ENCODE results near the gene ZC2HC1C.
"Not testable (repeated sequence)": the region's sequence is repeated elsewhere in the genome, so short reads cannot be mapped to it uniquely, and the experiment has no call there.

The ZC2HC1C gene

DNA sequence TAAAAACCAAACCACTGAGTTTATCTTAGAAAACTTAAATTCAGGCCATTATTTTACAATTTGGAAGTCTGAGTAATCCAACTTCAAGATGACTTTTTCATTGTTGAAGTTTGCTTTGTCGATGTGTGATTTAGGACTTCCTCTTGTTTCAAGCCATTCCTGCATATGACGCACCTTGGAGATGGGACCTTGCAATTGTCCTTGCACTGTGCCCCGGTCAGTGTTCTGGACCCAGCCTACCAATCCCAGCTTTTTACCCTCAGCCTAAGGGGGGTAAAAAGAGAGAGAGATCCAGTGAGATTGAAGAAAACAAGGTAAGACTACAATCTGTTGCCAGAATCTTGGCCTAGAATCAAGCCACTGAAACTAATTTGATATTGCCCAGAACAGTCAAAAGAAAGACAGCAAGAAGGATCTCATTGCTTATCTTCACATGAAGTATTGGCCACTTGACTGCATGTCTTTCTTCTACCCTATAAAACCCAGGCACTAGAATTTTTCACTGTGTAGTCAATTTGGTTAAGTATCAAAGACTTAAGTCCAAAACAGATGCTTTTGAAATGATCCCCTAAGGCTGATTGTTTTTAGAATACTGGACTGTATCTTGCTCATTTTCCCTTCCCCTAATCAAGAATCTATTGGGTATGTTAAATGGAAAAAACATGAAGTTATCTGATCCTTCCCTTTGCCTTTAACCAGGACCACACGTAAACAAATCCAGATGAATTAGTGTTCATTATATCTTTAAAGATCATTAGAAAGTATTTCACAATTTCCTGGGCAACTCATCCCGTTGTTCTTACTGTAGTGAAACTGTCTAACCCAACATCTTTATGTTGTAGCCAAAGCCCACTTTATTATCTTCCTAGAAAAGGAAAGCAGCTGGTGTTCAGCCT lies 15.8 kb upstream of the ZC2HC1C start:
- no peak for DNase-seq

DNA sequence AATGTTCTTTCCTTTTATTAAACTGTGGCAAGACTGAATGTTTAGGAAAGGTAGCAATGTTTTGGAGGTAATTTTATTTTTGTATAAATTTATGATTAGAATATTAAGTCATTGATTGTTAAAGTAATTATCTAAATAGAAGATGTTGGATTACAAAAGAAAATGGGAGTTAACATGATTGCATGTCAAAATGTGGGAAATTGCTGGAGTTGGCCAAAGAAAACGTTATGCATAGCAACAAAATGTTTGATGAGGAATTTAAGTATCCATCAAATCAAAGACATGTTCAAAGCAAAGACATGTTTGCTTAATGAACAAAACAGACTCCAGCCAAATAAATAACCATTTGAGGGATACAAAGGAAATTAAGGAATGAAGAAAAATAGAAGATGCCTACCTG lies 15.0 kb upstream of the ZC2HC1C start:
- no peak for DNase-seq

DNA sequence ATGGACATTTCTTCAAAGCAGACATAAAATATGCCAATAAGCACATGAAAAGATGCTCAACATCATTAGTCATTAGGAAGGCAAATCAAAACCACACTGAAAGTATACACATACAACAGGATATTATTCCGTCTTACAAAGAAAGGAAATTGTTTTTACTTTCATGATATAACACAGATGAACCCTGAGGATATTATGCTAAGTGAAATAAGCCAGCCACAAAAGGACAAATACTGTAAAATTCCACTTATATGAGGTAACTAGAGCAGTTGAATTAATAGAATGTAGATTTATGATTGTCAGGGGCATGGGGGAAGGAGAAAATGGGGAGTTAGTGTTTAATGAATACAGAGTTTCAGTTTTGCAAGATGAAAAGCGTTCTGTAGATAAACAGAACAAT lies 9.8 kb upstream of the ZC2HC1C start:
- no peak for DNase-seq

DNA sequence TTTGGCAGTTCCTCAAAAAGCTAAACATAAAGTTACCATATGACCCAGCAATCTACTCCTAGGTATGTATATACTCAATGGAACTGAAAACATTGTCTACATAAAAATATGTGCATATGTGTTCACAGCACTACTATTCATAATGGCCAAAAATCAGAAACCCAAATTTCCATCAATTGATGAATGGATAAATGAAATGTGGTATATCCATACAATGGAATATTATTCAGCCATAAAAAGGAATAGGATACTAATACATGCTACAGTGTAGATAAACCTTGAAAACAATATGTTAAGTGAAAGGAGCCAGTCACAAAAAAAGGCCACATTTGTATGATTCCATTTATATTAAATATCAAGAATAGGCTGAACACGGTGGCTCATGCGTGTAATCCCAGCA lies 9.0 kb upstream of the ZC2HC1C start:
- no peak for DNase-seq

DNA sequence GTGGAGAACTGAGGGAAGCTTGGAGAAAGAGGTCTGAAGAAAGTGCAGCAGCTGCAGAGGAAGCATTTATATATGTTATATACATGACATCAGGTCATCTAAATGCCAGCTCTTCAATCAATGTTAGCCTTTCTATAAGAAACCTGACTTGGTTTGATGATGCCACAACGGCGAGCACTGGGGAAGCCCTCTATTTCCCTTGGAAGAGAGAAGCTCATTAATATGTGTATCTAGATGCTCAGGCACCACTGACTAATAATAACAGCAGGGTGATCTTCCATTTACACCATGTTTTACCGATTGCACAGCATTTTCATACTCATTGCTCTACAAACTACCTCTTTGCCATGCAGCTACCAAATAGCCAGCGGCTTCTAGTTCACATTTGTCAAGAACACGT lies 6.4 kb upstream of the ZC2HC1C start:
- peak in 1 of 56 donors; percentile 10 for DNase-seq

DNA sequence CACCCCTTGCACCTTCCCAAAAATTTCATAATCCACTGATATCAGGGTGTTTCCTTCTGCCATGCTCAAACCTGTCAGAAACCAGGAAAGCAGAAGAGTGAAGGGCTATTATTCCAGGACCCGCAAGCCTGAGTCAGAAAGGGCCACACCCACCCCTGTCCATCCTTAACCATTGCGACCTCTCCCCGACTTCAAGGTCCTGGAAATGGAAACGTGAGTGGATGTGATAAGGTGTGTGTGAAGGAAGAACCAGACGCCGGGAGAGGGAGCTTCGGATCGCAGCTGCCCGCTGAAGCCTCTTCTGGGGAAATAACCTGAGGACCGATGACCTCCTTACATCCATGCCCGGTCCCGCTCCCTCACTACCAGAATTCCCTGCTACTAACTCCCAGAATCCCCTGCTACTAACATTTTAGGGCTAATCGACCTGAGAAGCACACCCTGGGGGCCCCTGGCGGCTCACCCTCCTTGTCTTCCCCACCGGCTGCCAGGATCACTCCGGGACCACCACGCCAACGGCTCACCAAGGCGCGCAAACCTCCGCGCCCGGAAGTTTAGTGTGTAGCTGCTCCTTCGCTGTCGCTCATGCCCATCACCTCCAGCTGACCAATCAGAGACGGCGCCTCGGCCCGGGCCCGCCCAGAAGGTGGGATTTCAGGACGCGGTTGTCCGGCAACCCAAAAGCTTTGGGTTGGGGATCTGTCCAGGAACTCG lies 5.8 kb upstream of the ZC2HC1C start, which contains the start of gene ACYP1:
TSS of gene ACYP1 (minus strand) at position 534 of the 714 bp plus-strand sequence. CDS start at position 63, 471 bp downstream.
- peak; percentile 18 to 92 (median 80) for DNase-seq

DNA sequence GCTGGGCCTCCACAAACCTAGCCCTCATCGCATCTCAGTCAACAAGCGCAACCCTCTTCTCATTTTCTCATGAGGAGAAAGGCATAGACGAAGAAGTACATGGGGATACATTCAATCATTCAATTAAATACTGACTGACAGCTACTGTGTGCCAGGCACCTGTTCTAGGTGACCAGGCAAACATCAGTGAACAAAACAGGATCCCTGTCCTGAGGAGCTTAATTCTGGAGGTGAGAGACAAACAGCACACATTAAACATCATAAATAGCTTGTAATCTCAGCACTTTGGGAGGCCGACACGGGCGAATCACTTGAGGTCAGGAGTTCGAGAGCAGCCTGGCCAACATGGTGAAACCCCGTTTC lies 5.3 kb upstream of the ZC2HC1C start:
- no peak for DNase-seq

DNA sequence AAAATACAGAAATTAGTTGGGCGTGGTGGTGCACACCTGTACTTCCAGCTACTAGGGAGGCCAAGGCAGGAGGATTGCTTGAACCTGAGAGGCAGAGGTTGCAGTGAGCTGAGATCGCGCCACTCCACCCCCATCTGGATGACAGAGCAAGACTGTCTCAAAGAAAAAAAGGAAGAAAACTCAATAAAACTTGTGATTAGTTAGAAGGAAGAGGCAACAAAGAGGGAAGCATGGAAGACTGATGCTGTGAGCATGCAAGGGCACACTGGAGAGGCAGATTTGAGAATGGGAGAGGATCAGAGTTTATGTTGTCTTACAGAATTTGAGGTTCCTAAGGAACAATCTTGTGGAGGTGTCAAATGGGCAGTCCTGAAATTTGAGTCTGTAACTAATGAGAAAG lies 2.8 kb upstream of the ZC2HC1C start:
- no peak for DNase-seq

DNA sequence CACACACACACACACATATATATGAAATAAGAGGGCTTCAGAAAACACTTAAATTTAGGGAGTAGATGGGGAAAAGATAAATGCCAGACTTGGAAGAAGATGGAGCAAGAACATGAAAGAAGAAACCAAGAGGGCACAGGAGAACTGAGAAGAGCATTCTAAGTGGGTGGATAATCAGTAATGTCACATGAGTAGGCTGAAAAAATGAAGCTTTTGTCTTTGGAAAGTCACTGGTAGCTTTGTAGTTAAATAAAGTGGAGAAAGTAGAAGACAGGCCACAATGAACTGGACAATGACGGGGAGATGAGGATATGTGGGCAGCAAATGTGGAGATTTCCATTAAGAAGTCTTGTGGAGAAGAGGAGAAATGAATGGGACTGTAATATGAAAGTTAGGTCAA lies 2.2 kb upstream of the ZC2HC1C start:
- no peak for DNase-seq

DNA sequence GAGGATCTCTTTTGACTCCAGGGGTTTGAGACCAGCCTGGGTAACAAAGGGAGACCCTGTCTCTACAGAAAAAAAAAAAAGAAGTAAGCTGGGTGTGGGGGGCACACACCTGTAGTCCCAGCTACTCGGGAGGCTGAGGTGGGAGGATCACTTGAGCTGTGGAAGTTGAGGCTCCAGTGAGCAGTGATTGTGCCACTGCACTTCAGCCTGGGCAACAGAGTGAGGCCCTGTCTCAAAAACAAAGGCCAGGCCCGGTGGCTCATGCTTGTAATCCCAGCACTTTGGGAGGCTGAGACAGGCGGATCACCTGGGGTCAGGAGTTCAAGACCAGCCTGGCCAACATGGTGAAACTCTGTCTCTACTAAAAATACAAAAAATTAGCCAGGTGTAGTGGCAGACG lies 1.7 kb upstream of the ZC2HC1C start:
- not testable (repeated sequence) for DNase-seq

DNA sequence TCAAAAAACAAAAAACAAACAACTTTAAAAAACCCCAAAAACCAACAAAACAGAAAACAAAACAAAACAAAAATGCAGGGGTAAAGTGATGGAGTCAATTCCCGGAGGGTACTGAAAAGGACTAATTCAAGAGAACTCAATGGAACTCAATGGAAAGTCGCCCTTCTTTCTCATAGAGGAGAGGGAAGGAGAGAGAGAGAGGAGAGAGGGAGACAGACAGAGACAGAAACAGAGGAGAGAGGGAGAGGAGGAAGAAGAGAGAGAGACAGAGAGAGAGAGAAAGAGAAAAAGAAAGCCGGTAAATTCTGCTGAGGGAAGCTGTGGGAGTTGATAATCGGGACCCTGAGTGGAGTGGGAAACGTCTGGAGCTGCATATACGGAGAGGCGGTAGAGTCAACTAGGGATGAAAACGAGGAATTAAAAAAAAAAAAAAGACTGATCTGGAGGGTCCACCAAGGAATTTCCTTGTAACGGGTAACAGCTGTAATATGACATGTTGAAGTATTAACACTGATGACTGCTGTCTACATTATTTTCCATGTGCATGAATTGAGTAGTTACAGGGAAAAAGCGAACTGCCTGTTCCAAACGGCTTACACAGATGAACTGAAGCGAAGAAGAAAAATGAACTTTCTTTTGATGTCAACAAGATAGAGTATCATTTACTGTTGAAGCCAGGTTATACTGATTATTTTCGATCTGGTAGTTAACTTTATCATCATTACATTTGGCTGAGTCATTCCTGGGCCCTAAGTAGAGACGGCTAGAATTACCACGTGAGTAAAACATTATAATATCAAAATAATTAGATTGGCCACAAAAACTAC lies 934 bp upstream of the ZC2HC1C start:
- no peak for DNase-seq

DNA sequence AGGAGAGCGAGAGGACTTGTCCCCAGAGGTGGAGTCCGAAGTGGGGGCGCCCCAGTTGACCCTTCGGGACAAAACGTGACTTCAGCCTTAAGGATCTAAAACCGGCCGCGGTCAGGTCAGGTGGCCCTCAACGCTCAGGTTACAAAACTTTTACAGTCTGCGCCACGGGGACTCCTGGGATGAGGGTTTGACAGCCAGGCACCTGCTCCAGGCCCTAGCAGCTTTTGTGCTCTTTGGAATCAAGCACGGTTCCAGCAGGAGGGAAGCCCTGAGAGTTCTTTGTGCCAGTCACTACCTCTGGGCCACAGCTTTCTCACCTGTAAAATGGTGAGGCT lies 337 bp downstream of the ZC2HC1C start:
- DNase-seq, result peak in 1 of 56 donors; percentile 48

DNA sequence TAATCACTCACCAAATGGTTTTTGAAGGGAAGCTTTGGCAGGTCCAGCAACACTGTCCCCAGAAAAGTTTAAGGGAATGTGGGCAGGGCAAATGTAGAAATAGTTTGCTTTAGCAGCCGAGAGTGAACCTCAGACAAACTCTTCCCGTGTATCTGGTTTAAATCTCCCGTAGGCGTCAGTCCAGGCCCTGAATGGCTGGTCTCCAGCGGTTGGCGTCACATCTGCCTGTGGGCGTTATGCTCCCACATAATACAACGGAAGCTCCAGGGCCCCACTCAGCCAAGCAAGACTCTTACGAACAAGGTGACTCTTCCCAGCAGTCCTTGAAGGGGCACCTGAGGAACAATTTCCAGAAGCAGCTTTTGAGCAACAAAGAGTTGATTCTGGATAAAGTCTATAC lies 942 bp downstream of the ZC2HC1C start:
- DNase-seq, result no peak

DNA sequence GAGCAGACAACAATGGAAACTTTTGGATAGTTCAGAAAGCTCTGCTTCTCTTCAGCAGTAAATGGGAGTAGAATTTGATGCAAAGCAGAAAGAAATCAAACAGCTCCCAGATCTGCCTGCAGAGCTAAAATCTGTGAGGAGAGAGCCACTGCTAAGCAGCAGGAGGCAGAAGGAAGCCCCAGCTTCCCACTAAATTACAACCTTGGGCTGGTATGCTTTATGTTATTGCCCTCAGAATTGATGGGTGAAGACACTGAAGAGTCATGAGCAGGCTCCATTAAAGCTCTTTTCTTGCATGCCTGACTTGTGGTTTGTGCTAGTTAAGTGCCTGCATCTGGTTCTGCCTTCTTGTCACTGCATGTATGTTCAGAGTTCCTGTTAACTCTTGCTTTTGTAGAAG lies 8.4 kb downstream of the ZC2HC1C start:
- no peak for DNase-seq

DNA sequence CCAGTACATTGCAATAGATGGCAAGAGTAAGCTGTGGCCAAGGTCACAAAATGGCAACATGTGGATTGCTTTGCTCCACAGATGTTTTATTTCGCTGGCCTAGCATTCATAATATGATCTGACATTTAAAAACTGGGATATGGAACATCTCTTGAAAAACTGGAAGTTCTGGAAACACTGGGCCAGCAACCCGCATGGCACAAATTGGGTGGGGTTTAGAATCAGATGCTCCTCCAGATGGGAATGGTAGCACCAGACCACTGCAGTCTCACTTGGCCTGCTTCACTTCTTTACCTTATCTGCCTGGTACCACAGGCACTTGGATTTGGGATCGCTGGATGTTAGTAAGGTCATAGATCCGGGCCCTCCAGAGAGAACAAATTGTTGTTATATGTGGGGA lies 10.1 kb downstream of the ZC2HC1C start:
- no peak for DNase-seq

DNA sequence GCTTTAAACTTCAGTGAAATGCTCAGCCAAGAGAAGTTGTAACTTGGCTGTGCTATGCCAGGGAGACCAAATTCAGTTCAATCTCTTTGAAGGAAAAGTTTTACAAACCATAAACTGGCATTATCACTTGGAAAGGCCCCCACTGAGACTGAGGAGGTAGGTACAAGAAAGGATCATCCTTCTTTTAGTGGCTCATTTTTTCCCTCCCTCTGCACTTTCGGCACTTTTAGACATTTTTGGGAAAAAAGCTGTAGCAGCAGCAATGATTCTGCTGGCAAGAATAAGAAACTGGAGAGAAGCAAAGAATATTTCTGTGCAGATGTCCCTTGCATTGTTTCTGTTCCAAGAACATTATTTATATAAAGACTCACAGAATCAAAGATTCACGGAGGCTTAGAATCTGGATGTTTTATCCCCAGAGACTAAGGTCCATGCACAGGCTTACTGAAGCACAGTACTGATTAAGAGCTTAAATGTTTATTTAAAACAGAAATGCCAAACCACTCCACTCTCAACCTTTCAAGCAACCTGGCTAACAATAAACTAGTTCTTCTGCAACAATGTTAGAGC lies 12.3 kb downstream of the ZC2HC1C start:
- no peak for DNase-seq

DNA sequence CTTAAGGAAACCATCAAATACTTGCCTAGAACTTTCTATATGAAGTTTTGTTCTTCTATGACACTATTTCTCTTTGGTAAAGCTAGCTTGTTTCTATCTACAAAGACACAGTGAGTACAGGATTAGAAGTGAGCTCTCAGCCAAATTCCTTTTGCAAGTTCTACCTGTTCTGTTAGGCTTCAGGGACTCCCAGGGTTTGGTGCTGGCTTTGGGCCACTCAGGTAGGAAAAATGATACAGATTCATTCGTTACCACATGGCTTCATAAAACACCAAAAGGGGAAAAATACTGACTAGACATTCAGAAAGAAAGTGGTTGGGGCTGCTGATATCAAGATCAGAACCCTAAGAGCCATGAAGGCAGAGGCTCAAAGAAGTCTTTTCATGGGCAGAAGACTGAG lies 13.8 kb downstream of the ZC2HC1C start:
- DNase-seq, result no peak

DNA sequence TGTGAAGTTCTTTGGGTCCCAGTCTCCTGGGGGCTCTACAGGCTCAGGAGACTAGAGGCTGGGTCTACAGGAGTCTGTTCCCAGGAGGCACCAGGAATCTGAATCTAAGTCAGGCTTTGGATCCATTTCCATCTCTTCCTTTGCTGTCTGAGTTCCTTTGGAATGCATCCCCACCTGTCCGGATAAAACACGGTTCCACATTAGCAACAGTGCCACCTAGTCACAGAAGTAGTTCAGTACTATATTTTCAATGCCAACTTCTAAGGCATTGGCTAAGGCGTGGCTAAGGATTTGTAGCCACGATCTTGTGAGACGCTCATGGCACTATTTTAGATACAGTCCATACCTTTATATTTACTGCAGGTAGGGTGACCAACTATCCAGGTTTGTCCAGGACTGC lies 15.1 kb downstream of the ZC2HC1C start:
- DNase-seq, result no peak

DNA sequence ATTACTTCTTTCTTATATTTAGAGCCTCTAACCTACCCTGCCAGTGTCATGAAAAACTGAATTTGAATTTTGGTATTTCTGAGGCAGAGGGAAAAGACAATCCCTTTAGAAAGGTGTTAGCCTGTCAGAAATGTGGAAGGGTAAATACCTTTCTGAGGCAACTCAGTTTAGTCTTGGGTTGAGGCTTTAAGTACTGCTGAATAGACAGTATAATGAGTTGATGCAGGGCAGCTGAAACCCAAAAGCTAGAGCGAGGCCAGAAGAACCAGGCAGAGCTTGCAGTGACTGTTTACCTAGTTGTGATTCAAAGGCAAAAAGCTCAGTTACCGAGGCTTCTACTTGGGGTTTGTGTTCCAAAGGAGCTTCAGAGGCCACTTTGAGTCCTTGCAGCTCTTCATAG lies 18.7 kb downstream of the ZC2HC1C start:
- no peak for DNase-seq

DNA sequence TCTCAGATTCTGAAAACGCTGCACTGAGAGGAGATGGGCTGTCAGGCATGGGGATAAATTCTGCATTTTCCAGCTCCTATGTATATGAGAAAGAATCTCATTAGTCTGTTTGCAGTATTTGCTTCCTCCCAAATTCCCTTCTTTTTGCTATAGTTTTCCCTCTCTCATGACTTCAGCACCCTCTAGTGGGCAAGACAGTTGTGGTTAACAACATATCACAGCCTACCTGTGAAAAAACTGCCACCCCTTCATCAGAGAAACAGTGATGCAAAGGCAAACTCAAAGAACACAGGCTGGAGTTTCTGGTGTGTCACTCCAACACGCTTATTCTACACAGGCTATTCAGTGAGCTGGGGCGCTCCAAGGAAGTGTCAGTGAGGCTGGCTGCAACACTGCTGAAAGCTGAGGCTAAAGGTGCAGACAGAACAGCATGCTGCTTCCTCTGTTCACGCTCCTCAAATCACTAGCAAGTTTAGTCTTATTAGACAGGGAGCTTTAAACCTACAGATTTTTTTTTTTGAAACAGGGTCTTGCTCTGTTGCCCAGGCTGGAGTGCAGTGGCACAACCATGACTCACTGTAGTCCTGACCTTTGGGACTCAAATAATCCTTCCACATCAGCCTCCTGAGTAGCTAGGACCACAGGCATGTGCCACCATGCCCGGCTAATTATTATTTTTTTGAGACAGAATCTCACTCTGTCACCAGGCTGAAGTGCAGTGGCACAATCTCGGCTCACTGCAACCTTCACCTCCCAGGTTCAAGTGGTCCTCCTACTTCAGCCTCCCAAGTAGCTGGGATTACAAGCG lies 19.3 kb downstream of the ZC2HC1C start:
- DNase-seq, result peak in 21 of 56 donors; percentile 2 to 60 (median 16)

DNA sequence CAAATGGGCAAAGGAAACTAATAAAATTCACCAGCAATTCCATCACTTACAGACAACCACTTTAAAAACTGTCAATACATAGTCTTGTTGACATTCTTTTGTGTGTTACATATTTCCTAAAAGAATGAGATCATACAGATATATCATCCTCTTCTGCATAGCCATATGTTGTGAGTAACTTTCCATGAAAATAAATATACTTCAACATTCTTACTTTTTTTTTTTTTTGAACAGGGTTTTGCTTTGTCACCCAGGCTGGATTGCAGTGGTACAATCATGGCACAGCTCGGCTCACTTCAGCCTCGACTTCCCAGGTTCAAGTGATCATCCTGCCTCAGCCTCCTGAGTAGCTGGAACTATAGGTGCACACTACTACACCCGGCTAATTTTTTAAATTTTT lies 20.9 kb downstream of the ZC2HC1C start:
- DNase-seq, result no peak

All from amygdala (tissue), 56 donors.